Effector memory CD8-positive, alpha-beta T cell (primary cell): Measurements from ENCODE around the gene PMS1.
"Not testable (repeated sequence)": the region's sequence is repeated elsewhere in the genome, so short reads cannot be mapped to it uniquely, and the experiment has no call there.

Experiments used
- ATAC-seq: fragments of 150-1000 bp; cut with Tn5 transposase; replicated peaks from 2 replicates; pipeline ENCODE4 v1.10.0; 2021; ENCODE audit warnings: mild to moderate bottlenecking, moderate library complexity
- DNase-seq, 3 experiments: peaks; one replicate each; pipeline ENCODE4 v3.0.0; 2021
- H3K27ac Mint-ChIP-seq, 2 donors: one replicate each; pipeline ENCODE4 v1.8.0; 2022; ENCODE audit warnings: mild to moderate bottlenecking in 2 of 2, mixed read lengths in 2 of 2, moderate library complexity in 2 of 2
- H3K27me3 Mint-ChIP-seq, 2 donors: one replicate each; pipeline ENCODE4 v1.8.0; 2022; ENCODE audit warnings: mixed read lengths in 2 of 2
- H3K36me3 Mint-ChIP-seq: one replicate; pipeline ENCODE4 v1.8.0; 2022; ENCODE audit warnings: mild to moderate bottlenecking, moderate library complexity, mixed read lengths; ENCODE audit not compliant: insufficient read depth
- H3K4me1 Mint-ChIP-seq, 2 donors: one replicate each; pipeline ENCODE4 v1.8.0; 2022; ENCODE audit warnings: low read depth in 2 of 2, mixed read lengths in 2 of 2
- H3K4me3 Mint-ChIP-seq, 2 donors: one replicate each; pipeline ENCODE4 v1.8.0; 2022; ENCODE audit warnings: mild to moderate bottlenecking in 2 of 2, mixed read lengths in 2 of 2, moderate library complexity in 2 of 2
- H3K9me3 Mint-ChIP-seq, 2 donors: one replicate each; pipeline ENCODE4 v1.8.0; 2022; ENCODE audit warnings: mixed read lengths in 2 of 2
- total RNA-seq, 9 experiments: gene quantifications; one replicate each; lab custom pipeline; 2026; lab: John Stamatoyannopoulos, UW

Gene PMS1
- total RNA-seq = 28.2 to 53.7 (median 39.1) reads per million in 9 experiments

- H3K36me3 Mint-ChIP-seq = peaks cover 49% of the 10 kb centered on the region
- DNase-seq (peak; percentile 92 to 94 (median 93)), ATAC-seq (peak; percentile 84)
- no peaks in the 10 kb centered on the region for H3K9me3 Mint-ChIP-seq
- no peaks in the 10 kb centered on the region for H3K27me3 Mint-ChIP-seq
- peaks cover 28 to 51% of the 10 kb centered on the region in 2 donors for H3K4me1 Mint-ChIP-seq
- peak within 1 kb of the TSS; percentile 88 to 90 for H3K4me3 Mint-ChIP-seq
- peak within 1 kb of the TSS; percentile 96 for H3K27ac Mint-ChIP-seq
These were observed at the start of gene PMS1, which contains the start of gene ORMDL1 for GRCh38 chr2:189783927-189784867. TSS of gene PMS1 (plus strand) at chr2:189784450. CDS start at chr2:189791810, 7,360 bp downstream. TSS of gene ORMDL1 (minus strand) at chr2:189784339. CDS start at chr2:189782595, 1,744 bp downstream.

DNA sequence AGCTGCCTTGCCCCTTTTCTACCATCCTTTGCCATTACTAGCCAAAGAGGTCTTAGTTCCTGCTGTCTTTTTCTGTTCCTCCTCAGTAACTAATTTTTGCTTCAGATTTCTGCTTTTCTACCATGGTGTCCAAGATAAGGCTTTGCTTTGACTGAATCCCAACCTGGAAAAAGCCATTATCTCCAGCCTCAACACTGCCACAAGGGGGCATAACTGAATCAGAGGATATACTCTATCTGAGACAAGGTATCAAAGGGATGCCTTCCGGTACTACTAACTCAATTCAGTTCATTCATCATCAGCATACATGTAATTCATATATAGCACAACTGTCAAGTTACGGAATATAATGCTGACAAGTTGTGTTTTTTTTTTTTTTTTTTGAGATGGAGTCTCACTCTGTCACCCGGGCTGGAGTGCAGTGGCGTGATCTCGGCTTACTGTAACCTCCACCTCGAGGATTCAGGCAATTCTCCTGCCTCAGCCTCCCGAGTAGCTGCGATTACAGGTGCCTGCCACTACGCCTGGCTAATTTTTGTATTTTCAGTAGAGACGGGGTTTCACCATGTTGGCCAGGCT lies 33.1 kb upstream of the PMS1 start:
- peak overlapping the region in 1 of 2 donors; percentile 13 for H3K27ac Mint-ChIP-seq

DNA sequence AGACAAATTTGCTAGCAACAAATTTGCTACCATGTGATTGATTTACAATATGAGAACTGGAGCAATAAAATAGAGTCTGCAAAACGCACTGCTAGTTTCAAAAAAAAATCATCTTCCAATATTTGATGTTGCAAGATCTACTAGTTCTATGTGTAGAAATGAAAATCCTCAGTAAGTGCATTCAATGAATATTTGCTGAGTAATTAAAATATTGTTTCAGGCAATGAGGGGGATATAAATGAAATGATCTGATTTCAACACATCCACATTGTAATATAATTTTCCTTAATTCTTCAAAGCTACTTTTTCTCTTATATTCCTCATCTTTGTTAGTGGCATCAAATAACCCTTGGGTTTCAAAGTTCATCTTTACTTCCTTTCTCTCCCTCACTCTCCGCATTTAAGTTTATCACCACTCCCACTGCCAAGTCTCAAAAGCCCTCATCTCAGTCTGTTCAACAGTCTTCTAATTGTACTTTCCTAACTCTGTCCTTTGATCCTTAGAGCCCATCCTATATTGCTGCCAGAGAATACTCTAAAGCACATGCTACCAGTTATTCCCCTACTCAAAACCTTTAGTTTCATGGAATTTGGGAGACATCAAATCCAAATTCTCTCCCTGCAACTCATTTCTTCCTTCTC lies 27.8 kb upstream of the PMS1 start:
- Mint-ChIP-seq H3K36me3 (peaks cover 16% of the 10 kb centered on the region), H3K27me3 (no peaks in the 10 kb centered on the region), H3K4me1 (peaks cover 0 to 1% of the 10 kb centered on the region in 2 donors), H3K4me3 (no peak overlapping the region), H3K9me3 (no peaks in the 10 kb centered on the region), H3K27ac (no peak overlapping the region)
- DNase-seq (no peak), ATAC-seq (no peak)

More for the DNA sequence above, 33.1 kb upstream of the PMS1 start:
- no peaks in the 10 kb centered on the region for H3K9me3 Mint-ChIP-seq
- H3K27me3 Mint-ChIP-seq = no peaks in the 10 kb centered on the region
- H3K4me1 Mint-ChIP-seq = peaks cover 0 to 1% of the 10 kb centered on the region in 2 donors
- peaks cover 44% of the 10 kb centered on the region for H3K36me3 Mint-ChIP-seq
- H3K4me3 Mint-ChIP-seq = no peak overlapping the region
- peak; percentile 76 for ATAC-seq
- peak; percentile 42 to 46 (median 42) for DNase-seq

GRCh38 chr2:189760154-189760553 lies 24.1 kb upstream of the PMS1 start:
- not testable (repeated sequence) for H3K27ac Mint-ChIP-seq, H3K27me3 Mint-ChIP-seq, H3K4me1 Mint-ChIP-seq, DNase-seq, H3K4me3 Mint-ChIP-seq, H3K9me3 Mint-ChIP-seq, ATAC-seq
- peaks cover 17% of the 10 kb centered on the region for H3K36me3 Mint-ChIP-seq

- DNase-seq = no peak
- Mint-ChIP-seq H3K27me3 (no peaks in the 10 kb centered on the region), H3K36me3 (peaks cover 15% of the 10 kb centered on the region), H3K9me3 (no peaks in the 10 kb centered on the region), H3K4me3 (peak overlapping the region; percentile 94 to 97), H3K4me1 (peaks cover 6 to 9% of the 10 kb centered on the region in 2 donors), H3K27ac (peak overlapping the region; percentile 96 to 98)
- ATAC-seq = no peak
These were observed 22.1 kb upstream of the PMS1 start for GRCh38 chr2:189762229-189762550.

DNA sequence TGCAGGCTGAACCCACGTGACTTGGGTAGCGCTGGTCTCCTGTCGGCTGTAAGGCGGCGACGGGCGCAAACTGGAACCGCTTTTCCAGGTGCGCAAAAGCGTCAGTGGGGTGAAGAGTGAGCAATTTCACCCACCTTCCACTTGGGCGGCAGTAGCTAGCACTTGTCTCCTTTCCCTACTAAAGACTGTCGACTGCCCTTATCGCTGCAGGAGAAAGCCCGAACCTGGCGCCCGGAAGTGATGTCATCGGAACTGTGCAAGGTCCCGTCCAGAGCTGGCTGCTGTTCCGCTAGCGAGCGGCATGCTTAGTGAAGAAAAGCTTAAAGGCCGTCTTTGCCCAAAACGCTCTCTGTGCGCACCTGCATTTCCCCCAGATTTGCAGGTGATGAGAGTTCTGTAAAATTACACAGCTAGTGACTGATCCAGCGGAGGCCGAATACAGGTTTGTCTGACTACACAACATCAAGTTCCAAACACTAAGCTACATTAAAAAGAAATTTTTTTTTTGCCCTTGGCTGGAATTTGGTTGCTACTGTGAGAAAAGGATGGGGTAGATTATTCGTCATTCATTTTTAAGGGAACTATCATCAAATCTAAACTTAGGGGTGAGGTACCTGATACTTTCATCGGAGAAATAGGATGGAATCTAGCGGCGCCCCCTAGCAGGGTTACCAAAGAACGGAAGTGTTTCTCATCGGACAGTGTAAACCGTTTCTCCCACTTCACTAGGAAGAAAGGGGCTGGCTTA lies 21.5 kb upstream of the PMS1 start, which contains the start of gene OSGEPL1:
OSGEPL1 (minus strand) TSS at position 242 of the 748 bp plus-strand sequence. CDS start 1,152 bp downstream, outside the sequence.
- DNase-seq (peak; percentile 89 to 92 (median 91)), ATAC-seq (peak; percentile 91)
- H3K27ac Mint-ChIP-seq = peak within 1 kb of the TSS; percentile 96 to 98
- H3K4me1 Mint-ChIP-seq = peaks cover 6 to 9% of the 10 kb centered on the region in 2 donors
- no peaks in the 10 kb centered on the region for H3K9me3 Mint-ChIP-seq
- peaks cover 15% of the 10 kb centered on the region for H3K36me3 Mint-ChIP-seq
- no peaks in the 10 kb centered on the region for H3K27me3 Mint-ChIP-seq
- peak within 1 kb of the TSS; percentile 94 to 97 for H3K4me3 Mint-ChIP-seq

DNA sequence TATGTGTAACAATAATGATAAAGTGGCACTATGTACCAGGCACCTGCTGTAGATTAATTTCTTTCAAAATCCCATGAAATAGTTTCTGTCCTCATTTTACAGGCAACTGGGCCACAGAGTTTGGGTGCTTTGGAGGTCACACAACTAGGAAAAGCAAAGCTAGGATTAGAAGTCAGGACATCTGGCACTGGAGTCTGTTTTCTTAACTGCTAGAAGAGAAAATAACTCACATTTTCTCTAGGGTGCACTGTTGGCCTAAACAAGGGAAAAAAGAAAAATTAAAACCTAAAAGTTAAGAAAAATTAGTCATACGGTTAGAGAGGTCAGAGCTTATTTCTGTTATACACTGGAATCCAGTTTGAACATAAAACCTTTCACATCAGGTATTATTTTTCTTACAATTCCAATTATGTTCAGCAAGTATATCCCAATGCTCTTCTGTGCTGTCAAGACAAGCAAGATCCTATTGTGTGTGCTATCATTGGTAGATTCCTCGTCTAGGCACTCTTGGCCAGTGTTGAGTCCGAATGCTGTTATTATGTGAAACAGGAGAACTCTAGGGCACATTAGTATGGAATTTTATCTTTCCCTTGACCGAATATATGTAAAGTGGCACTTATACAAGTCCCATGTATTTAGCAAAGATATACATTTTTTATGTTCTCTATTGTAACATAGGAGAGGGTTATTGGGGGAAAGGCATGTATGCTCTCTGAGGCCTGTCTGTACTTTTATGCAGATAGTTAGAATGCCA lies 20.2 kb upstream of the PMS1 start:
- Mint-ChIP-seq H3K9me3 (no peaks in the 10 kb centered on the region), H3K4me3 (no peak overlapping the region), H3K27ac (no peak overlapping the region), H3K27me3 (no peaks in the 10 kb centered on the region), H3K36me3 (peaks cover 26% of the 10 kb centered on the region), H3K4me1 (peaks cover 7 to 9% of the 10 kb centered on the region in 2 donors)
- ATAC-seq (no peak), DNase-seq (no peak)

- no peaks in the 10 kb centered on the region for H3K27me3 Mint-ChIP-seq
- H3K4me1 Mint-ChIP-seq = peaks cover 3 to 4% of the 10 kb centered on the region in 2 donors
- no peak overlapping the region for H3K27ac Mint-ChIP-seq
- H3K36me3 Mint-ChIP-seq = peaks cover 72% of the 10 kb centered on the region
- H3K4me3 Mint-ChIP-seq = no peak overlapping the region
- H3K9me3 Mint-ChIP-seq = no peaks in the 10 kb centered on the region
- DNase-seq (no peak), ATAC-seq (no peak)
These were observed 13.5 kb upstream of the PMS1 start for GRCh38 chr2:189770590-189771322.

DNA sequence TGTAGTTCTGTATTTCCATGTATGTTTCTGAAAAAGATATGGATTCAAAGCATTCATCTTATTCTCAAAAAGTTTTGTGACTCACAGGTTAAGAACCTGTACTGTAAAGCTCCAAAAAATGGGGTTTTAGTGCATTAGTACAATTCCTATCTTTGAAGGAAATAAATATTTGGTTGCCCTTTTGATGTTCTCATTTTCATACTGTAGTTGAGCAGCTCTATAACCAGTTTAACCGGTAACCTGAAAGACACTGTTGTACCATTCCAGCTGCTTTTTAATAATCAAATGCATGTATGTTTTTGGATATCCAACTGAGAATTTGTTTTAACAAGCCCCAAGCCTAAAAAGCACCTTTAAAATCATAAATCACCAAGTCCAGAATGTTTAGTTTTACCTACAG lies 12.0 kb upstream of the PMS1 start:
- Mint-ChIP-seq H3K4me3 (no peak overlapping the region), H3K36me3 (peaks cover 83% of the 10 kb centered on the region), H3K9me3 (no peaks in the 10 kb centered on the region), H3K27me3 (no peaks in the 10 kb centered on the region), H3K4me1 (peaks cover 3 to 4% of the 10 kb centered on the region in 2 donors), H3K27ac (no peak overlapping the region)
- ATAC-seq = no peak
- DNase-seq = no peak

DNA sequence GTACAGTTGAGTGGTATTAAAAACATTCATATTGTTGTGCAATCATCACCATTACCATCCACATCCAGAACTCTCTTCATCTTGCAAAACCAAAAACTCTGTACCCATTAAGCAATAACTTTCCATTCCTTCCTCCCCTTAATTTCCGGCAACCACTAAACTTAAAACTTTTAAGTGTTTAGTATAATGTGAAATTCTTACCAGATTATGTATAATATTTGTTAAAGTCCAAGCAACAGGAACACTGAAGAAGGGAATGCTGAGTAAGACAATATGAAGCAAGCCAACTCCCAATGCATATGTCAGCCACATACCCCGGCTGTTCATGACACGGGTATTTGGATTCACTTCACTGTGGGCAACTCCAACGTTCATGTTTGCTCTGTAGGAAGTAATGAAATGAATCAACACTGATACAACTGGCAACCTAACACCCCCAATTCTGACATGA lies 2.0 kb upstream of the PMS1 start:
- Mint-ChIP-seq H3K27me3 (no peaks in the 10 kb centered on the region), H3K27ac (peak overlapping the region; percentile 96), H3K36me3 (peaks cover 65% of the 10 kb centered on the region), H3K4me1 (peaks cover 38 to 55% of the 10 kb centered on the region in 2 donors), H3K4me3 (peak overlapping the region; percentile 88 to 90), H3K9me3 (no peaks in the 10 kb centered on the region)
- no peak for DNase-seq
- no peak for ATAC-seq

GRCh38 chr2:189783451-189783926 lies 761 bp upstream of the PMS1 start:
- ATAC-seq = peak; percentile 1
- no peaks in the 10 kb centered on the region for H3K27me3 Mint-ChIP-seq
- H3K9me3 Mint-ChIP-seq = no peaks in the 10 kb centered on the region
- H3K27ac Mint-ChIP-seq = peak overlapping the region; percentile 96
- peaks cover 35 to 58% of the 10 kb centered on the region in 2 donors for H3K4me1 Mint-ChIP-seq
- no peak for DNase-seq
- H3K36me3 Mint-ChIP-seq = peaks cover 55% of the 10 kb centered on the region
- H3K4me3 Mint-ChIP-seq = peak overlapping the region; percentile 88 to 90
